GM23338 (cell line): ENCODE measurements around the gene EIF4E3. TPM values are rescaled to one million over a fixed set of nuclear protein-coding genes. Genes with fewer than 3 reads are reported as not detected.

Experiments used
- ATAC-seq: fragments of 200-7000 bp; cut with Tn5 transposase; 3 replicates; pipeline ENCODE4 v1.9.1; 2020
- DNase-seq: peaks from one replicate; pipeline ENCODE4 v3.0.0-alpha.2; 2015; ENCODE audit warnings: low spot score
- H2AFZ ChIP-seq: fragments of 200-600 bp; sonication (generic); 2 replicates; pipeline ENCODE4 v1.8.0; 2016; ENCODE audit warnings: antibody characterized with exemption, mild to moderate bottlenecking, moderate library complexity
- H3F3A ChIP-seq: fragments of 200-600 bp; sonication (generic); replicated peaks from 2 replicates; pipeline ENCODE4 v1.8.0; 2017; ENCODE audit warnings: antibody characterized with exemption, mixed run types, low read depth
- H3K27ac ChIP-seq: fragments of 200-600 bp; sonication (generic); 2 replicates; pipeline ENCODE4 v1.6.1; 2016; ENCODE audit warnings: low read depth
- H3K27me3 ChIP-seq: fragments of 200-600 bp; sonication (generic); 2 replicates; pipeline ENCODE4 v1.8.0; 2016; ENCODE audit warnings: mild to moderate bottlenecking, mixed run types, moderate library complexity; ENCODE audit not compliant: insufficient read depth
- H3K36me3 ChIP-seq: fragments of 200-600 bp; sonication (generic); 2 replicates; pipeline ENCODE4 v1.8.0; 2016; ENCODE audit warnings: mild to moderate bottlenecking; ENCODE audit not compliant: insufficient read depth
- H3K4me1 ChIP-seq: fragments of 200-600 bp; sonication (generic); 2 replicates; pipeline ENCODE4 v1.8.0; 2016; ENCODE audit warnings: mild to moderate bottlenecking, moderate library complexity; ENCODE audit not compliant: insufficient read depth
- H3K4me2 ChIP-seq: fragments of 200-600 bp; sonication (generic); 2 replicates; pipeline ENCODE4 v1.7.1; 2017; ENCODE audit warnings: mixed run types
- H3K4me3 ChIP-seq: fragments of 200-600 bp; sonication (generic); 2 replicates; pipeline ENCODE4 v1.6.1; 2016; ENCODE audit warnings: mixed run types
- H3K79me2 ChIP-seq: fragments of 200-600 bp; sonication (generic); replicated peaks from 2 replicates; pipeline ENCODE4 v1.8.0; 2017; ENCODE audit warnings: mild to moderate bottlenecking; ENCODE audit not compliant: insufficient read depth
- H3K9me2 ChIP-seq: fragments of 200-600 bp; sonication (generic); 2 replicates; pipeline ENCODE4 v1.8.0; 2017; ENCODE audit not compliant: insufficient read depth
- H4K20me1 ChIP-seq: fragments of 200-600 bp; sonication (generic); replicated peaks from 2 replicates; pipeline ENCODE4 v1.8.0; 2017; ENCODE audit warnings: mild to moderate bottlenecking; ENCODE audit not compliant: insufficient read depth
- H3K27ac Mint-ChIP-seq: 2 replicates; pipeline ENCODE4 v1.8.0; 2020; ENCODE audit warnings: inconsistent platforms, mild to moderate bottlenecking, moderate library complexity, mixed read lengths
- H3K27me3 Mint-ChIP-seq: 3 replicates; pipeline ENCODE4 v1.8.0; 2022; ENCODE audit warnings: low read depth, mild to moderate bottlenecking, moderate library complexity, mixed read lengths, inconsistent platforms; ENCODE audit not compliant: insufficient read depth, poor library complexity
- H3K36me3 Mint-ChIP-seq: 3 replicates; pipeline ENCODE4 v1.8.0; 2021; ENCODE audit warnings: low read depth, mild to moderate bottlenecking, inconsistent platforms, moderate library complexity, mixed read lengths
- H3K4me1 Mint-ChIP-seq: 3 replicates; pipeline ENCODE4 v1.8.0; 2020; ENCODE audit warnings: mild to moderate bottlenecking, inconsistent platforms, mixed read lengths
- H3K4me3 Mint-ChIP-seq: 3 replicates; pipeline ENCODE4 v1.8.0; 2021; ENCODE audit warnings: moderate library complexity, mild to moderate bottlenecking, inconsistent platforms, mixed read lengths
- H3K9me3 Mint-ChIP-seq: 3 replicates; pipeline ENCODE4 v1.8.0; 2020; ENCODE audit warnings: moderate library complexity, mild to moderate bottlenecking, inconsistent platforms, mixed read lengths
- EZH2 ChIP-seq: fragments of 200-600 bp; sonication (generic); IDR thresholded peaks from one replicate; pipeline ENCODE4 v1.8.0; 2017; ENCODE audit warnings: antibody characterized with exemption, mild to moderate bottlenecking, low read depth; ENCODE audit not compliant: unreplicated experiment
- ZNF114 ChIP-seq: fragments of 250-450 bp; sonication (Bioruptor Pico); IDR thresholded peaks from 2 replicates; pipeline ENCODE4 v1.5.0; 2020; ENCODE audit warnings: mild to moderate bottlenecking, moderate library complexity
- ZNF331 ChIP-seq: fragments of 250-450 bp; sonication (Bioruptor Pico); IDR thresholded peaks from 2 replicates; pipeline ENCODE4 v1.5.0; 2020; ENCODE audit warnings: low read depth, mild to moderate bottlenecking, moderate library complexity
- ZNF462 ChIP-seq: fragments of 250-450 bp; sonication (Bioruptor Pico); IDR thresholded peaks from 2 replicates; pipeline ENCODE4 v1.5.0; 2020; ENCODE audit warnings: mild to moderate bottlenecking, moderate library complexity
- polyA plus RNA-seq: library from polyadenylated mRNA; unstranded; fragments of >200 nt; fragmentation: Nextera tagmentation; extraction: Ambion mirVana; gene quantifications from 2 replicates; pipeline ENCODE4 v1.2.1, GENCODE V29; 2016
- total RNA-seq: library from RNA; depleted of rRNA; stranded (reverse); fragments of >200 nt; shearing (Covaris generic); gene quantifications from 2 replicates; pipeline ENCODE4 v1.2.3, GENCODE V29; 2014

Gene EIF4E3
- total and polyA plus RNA-seq, 2 experiments from 2014 or later = 6.0 to 9.7 TPM

GRCh38 chr3:71692139-71692538 lies 33.1 kb downstream of the EIF4E3 start (continued):
- no peak for TF ChIP-seq ZNF462 (CRISPR knock-in tag)
- TF ChIP-seq EZH2 = no peak
- TF ChIP-seq ZNF114 (CRISPR knock-in tag) = no peak
- no peak for TF ChIP-seq ZNF331 (CRISPR knock-in tag)

GRCh38 chr3:71690341-71690841 lies 34.8 kb downstream of the EIF4E3 start:
- Histone ChIP-seq H3K4me2 (peak overlapping the region; percentile 66), H2AFZ (no peak overlapping the region), H3K27ac (peak overlapping the region; percentile 76), H3K9me2 (no peaks in the 10 kb centered on the region), H3F3A (no peaks in the 10 kb centered on the region), H3K36me3 (no peaks in the 10 kb centered on the region), H4K20me1 (no peaks in the 10 kb centered on the region), H3K27me3 (no peaks in the 10 kb centered on the region), H3K4me1 (peaks cover 43% of the 10 kb centered on the region), H3K4me3 (peak overlapping the region; percentile 8; the same call in 1 of the 2 replicates), H3K79me2 (no peaks in the 10 kb centered on the region)
- H3K36me3 Mint-ChIP-seq = peaks cover 6% of the 10 kb centered on the region; the same call in 2 of the 3 replicates
- ATAC-seq = peak; percentile 80
- peaks cover 53% of the 10 kb centered on the region for H3K4me1 Mint-ChIP-seq
- H3K27ac Mint-ChIP-seq = peak overlapping the region; percentile 37
- peak; percentile 63 for DNase-seq
- no peak; the same call in 1 of the 2 replicates for TF ChIP-seq ZNF462 (CRISPR knock-in tag)
- 0 out of 3 replicates have a peak overlapping the region, but pooled peaks have one; percentile 4 for H3K4me3 Mint-ChIP-seq
- no peaks in the 10 kb centered on the region for H3K9me3 Mint-ChIP-seq
- no peaks in the 10 kb centered on the region for H3K27me3 Mint-ChIP-seq
